HCT116 (cell line): Measurements from ENCODE around the gene SIPA1L3.

Experiments
- CTCF ChIP-seq, 3 experiments: fragments of 200-600 bp in 1 of 3; sonication (generic) in 1 of 3; IDR thresholded peaks in 2 of 3; conservative IDR thresholded peaks in 1 of 3; 2 replicates each; pipeline ENCODE4 v1.5.1; 2012 to 2017; ENCODE audit warnings: low read depth in 2 of 3, low read length in 2 of 3, antibody characterized with exemption in 1 of 3, borderline replicate concordance in 1 of 3, control low read depth in 1 of 3, mild to moderate bottlenecking in 1 of 3, mixed read lengths in 1 of 3, mixed run types in 1 of 3, moderate library complexity in 1 of 3; ENCODE audit not compliant: insufficient read depth in 1 of 3
- MAX ChIP-seq: IDR thresholded peaks from 2 replicates; pipeline ENCODE4 v1.6.1; 2012
- ZNF274 ChIP-seq: fragments of 200-500 bp; sonication (Bioruptor generic); IDR thresholded peaks from 2 replicates; pipeline ENCODE4 v1.6.1; 2014; ENCODE audit warnings: mild to moderate bottlenecking, low read depth, low read length, inconsistent platforms

- TF ChIP-seq ZNF274 = no peak
- TF ChIP-seq MAX = no peak
- no peak for TF ChIP-seq CTCF (IDR thresholded peaks at IDR 0.05 in 2 of 3, conservative IDR thresholded peaks at IDR 0.05 in 1 of 3; ENCODE audit: borderline replicate concordance in 1 of 3, insufficient read depth in 1 of 3, low read depth in 2 of 3, low read length in 2 of 3)
These were observed 151.1 kb downstream of the SIPA1L3 start for GRCh38 chr19:38057959-38058690.
